GDM1 (cell line): Measurements from ENCODE around the gene NACC2.

Experiments
- DNase-seq: peaks from one replicate; lab custom pipeline; 2025; lab: John Stamatoyannopoulos, UW

NACC2 gene

GRCh38 chr9:136095070-136096058, at the start of gene NACC2:
Gene NACC2 (minus strand): TSS chr9:136095289. CDS start chr9:136050521, 44,768 bp downstream.
- no peak for DNase-seq

- DNase-seq, result no peak
Observed at GRCh38 chr9:136144450-136144849, 49.4 kb upstream of the NACC2 start.

- no peak for DNase-seq
Observed at GRCh38 chr9:136143215-136144001, 48.3 kb upstream of the NACC2 start.

- DNase-seq, result no peak
Observed at GRCh38 chr9:136142859-136143214, 47.7 kb upstream of the NACC2 start.

- no peak for DNase-seq
Observed at GRCh38 chr9:136142414-136142796, 47.3 kb upstream of the NACC2 start.

- no peak for DNase-seq
Observed at GRCh38 chr9:136141682-136142413, 46.8 kb upstream of the NACC2 start.

GRCh38 chr9:136140966-136141365, 45.9 kb upstream of the NACC2 start:
- DNase-seq, result no peak

- no peak for DNase-seq
Observed at GRCh38 chr9:136140046-136140445, 45.0 kb upstream of the NACC2 start.

GRCh38 chr9:136138566-136138965, 43.5 kb upstream of the NACC2 start:
- no peak for DNase-seq

- no peak for DNase-seq
Observed at GRCh38 chr9:136137321-136138265, 42.5 kb upstream of the NACC2 start.

- DNase-seq, result no peak
Observed at GRCh38 chr9:136136127-136136925, 41.2 kb upstream of the NACC2 start.

GRCh38 chr9:136135326-136136126, 40.4 kb upstream of the NACC2 start:
- no peak for DNase-seq

GRCh38 chr9:136133959-136134484, 38.9 kb upstream of the NACC2 start:
- no peak for DNase-seq

- DNase-seq, result no peak
Observed at GRCh38 chr9:136133191-136133958, 38.3 kb upstream of the NACC2 start.

- no peak for DNase-seq
Observed at GRCh38 chr9:136132512-136133050, 37.5 kb upstream of the NACC2 start.

- DNase-seq, result no peak
Observed at GRCh38 chr9:136131629-136132511, 36.8 kb upstream of the NACC2 start.

- no peak for DNase-seq
Observed at GRCh38 chr9:136129176-136129575, 34.1 kb upstream of the NACC2 start.
